Muscle of arm (tissue), 12 donors: Measurements from ENCODE around the gene CLDN3. TPM values are rescaled to one million over a fixed set of nuclear protein-coding genes. Genes with fewer than 3 reads are reported as not detected.
"Not testable (repeated sequence)": the region's sequence is repeated elsewhere in the genome, so short reads cannot be mapped to it uniquely, and the experiment has no call there.

Experiments
- DNase-seq: peaks from one replicate; pipeline ENCODE4 v3.0.0-alpha.2; 2013
- polyA plus RNA-seq, 12 donors: library from polyadenylated mRNA; unstranded; fragments of 120-200 nt; gene quantifications; one replicate each; pipeline ENCODE4 v1.2.1, GENCODE V29; 2013; ENCODE audit not compliant: insufficient read length in 12 of 12

CLDN3 gene
- polyA plus RNA-seq, 12 donors, result 0.19 to 14.9 (median 0.38) TPM; not detected in 5

DNA sequence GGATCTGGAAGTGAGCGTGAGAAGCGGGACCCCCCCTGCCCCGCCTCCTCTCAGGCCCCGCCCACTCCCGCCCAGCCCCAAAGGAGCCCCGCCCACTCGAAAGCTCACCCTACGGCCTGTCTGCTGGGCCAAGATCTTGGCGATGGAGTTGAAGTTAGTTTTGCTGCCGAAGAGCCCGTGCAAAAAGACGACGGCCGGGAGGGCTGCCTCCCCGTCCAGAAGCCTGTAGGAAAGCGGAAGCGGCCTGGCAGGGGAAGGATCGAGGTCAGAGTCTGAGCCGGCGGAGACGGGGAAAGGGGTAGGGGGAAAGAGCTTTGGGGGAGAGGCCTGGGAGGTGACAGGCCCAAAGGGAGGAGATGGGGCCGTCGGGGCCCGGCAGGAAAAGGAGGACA lies 31.9 kb downstream of the CLDN3 start:
- no peak for DNase-seq

- no peak for DNase-seq
Observed at GRCh38 chr7:73737491-73738219, 32.4 kb downstream of the CLDN3 start.

- no peak for DNase-seq
Observed at GRCh38 chr7:73736885-73737284, 33.2 kb downstream of the CLDN3 start.

DNA sequence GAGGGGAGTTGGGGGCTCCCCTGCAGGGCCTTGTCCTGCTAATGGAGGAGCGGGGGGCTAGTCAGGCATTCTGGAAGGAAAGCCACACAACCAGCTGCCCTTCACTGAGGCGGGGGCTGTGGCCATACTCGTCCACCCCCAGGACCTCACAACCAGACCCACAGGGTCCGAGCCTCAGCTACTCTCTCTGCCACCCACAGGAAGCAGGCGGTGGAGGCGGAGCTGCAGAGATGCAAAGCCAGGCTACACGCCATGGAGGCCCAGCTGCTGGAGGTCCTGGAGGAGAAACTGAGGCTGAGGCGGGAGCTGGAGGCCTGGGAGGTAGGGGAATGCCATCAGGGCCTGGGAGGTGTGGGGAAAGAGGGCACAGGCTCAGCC lies 34.6 kb downstream of the CLDN3 start:
- no peak for DNase-seq

DNA sequence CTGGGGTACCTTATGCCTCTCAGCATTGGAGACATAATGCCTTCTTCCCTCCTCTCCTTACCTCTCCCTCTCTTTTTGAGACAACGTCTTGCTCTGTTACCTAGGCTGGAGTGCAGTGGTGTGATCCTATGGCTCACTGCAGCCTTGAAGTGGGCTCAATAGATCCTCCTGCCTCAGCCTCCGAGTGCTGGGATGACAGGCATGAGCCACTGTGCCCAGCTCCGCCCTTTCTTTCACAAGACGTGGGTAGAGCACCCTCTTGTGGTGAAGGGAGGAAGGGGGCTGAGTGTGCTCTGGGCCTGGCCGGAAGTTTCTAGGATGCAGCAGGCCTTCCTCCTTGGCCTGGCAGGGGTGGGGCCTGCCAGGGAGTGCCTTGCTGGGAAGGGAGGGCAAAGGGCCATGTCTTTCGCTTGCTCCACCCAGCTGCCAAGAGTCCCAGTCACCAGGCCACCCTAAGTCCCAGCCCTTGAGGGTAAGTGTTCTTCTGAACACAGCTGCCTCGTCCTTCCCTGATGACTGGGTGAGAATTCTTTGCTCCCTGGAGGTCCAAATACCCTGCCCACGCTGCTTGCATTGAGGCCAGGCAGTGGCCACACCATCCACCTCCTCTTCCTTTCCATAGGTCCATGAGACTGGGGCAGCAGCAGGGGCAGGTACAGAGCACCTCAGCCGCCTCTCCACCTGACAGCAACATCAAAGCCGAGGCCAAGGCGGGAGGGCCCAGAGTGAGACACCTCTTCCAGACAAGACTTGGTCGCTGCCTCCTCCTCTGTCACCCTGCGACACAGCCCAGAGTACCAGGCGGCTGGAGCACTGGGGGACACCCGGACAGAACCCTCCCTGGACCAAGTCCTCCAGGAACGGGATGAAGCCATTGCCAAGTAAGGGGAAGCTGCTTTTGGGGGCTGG lies 35.2 kb downstream of the CLDN3 start:
- no peak for DNase-seq

DNA sequence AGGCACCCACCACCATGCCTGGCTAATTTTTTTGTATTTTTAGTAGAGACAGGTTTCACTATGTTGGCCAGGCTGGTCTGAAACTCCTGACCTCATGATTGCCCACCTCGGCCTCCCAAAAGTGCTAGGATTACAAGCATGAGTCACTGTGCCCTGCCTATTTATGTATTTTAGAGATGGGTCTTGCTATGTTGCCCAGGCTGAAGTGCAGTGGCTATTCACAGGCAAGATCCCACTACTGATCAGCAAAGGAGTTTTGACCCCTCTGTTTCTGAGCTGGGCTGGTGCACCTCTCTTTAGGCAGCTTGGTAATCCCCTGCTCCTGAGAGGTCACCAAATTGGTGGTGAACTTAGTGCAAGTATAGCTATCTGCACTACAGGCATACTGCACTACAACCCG lies 37.7 kb downstream of the CLDN3 start:
- no peak for DNase-seq

DNA sequence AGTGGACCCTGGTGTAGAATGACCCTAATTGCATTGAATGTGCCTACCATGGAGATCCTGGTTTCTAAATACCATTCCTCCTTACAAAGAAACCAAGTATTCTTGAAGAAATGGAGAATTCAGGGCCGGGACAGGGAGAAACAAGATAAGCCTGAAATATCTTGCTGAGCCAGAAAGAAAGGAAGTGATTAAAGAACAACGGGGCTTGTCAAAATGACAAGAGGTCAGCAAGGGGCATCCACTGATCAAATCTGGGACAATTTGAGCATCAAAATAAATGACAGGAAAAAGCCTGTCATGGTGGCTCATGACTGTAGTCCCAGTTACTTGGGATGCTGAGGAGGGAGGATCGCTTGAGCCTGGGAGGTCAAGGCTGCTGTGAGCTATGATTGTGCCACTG lies 39.6 kb downstream of the CLDN3 start:
- no peak for DNase-seq

DNA sequence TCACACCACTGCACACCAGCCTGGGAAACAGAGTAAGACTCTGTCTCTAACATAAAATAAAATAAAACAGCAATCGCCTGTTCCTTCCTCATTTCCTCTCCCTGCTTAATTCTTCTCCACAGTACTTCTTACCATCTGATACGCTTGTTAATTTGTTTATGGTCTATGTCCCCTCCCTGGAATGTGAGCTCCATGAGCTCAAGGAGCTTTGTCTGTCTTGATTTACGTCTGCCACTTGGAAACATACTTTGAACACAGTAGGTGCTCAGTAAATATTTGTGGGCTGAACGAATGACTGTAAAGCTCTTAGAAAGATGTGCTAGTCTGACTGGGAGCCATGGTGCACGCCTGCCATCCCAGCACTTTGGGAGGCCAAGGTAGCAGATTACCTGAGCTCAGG lies 41.5 kb downstream of the CLDN3 start:
- no peak for DNase-seq

GRCh38 chr7:73727952-73728351 lies 42.1 kb downstream of the CLDN3 start:
- no peak for DNase-seq

DNA sequence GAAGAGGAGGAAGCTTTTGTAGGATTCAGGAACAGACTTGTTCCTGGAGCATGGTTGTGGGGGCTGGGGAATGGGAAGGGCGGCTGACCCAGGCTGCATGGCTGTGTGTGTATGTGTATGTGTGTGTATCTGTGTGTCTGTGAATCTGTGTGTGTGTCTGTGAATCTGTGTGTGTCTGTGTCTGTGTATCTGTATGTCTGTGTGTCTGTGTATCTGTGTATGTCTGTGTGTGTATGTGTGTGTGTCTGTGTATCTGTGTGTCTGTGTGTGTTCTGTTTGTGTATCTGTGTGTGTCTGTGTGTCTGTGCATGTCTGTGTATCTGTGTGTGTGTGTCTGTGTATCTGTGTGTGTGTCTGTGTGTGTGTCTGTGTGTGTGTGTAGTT lies 44.0 kb downstream of the CLDN3 start:
- DNase-seq, result no peak

DNA sequence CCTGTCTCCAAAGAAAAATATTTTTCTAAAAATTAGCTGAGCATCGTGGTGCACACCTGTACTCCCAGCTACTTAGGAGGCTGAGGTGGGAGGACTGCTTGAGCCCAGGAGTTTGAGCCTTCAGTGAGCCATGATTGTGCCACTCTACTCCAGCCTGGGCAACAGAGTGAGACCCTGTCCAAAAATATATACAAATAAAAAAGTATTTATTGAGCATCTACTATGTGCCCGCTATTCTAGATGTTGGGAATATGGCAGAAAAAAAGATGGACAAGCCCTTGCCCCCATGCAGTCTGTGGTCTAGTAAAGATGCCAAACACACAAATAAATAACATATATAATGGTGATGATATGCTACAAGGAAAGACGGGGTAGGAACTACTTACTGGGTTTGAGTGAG lies 46.3 kb downstream of the CLDN3 start:
- DNase-seq, result no peak

DNA sequence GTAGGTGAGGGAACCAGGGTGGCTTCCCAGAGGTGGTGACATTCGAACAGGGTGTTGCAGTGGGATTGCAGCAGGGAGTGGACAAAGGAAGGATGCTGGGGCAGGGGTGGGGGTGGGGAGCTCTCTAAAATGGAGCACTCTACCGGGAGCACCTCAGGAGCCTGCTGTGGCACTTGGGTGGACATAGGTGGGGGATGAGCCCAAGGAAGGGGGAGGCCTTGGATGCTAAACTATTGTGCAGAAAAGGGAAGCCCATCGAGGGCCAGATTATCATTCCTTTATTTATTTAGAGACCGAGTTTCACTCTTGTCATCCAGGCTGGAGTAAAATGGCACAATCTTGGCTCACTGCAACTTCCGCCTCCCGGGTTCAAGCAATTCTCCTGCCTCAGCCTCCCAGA lies 47.3 kb downstream of the CLDN3 start:
- DNase-seq, result no peak

DNA sequence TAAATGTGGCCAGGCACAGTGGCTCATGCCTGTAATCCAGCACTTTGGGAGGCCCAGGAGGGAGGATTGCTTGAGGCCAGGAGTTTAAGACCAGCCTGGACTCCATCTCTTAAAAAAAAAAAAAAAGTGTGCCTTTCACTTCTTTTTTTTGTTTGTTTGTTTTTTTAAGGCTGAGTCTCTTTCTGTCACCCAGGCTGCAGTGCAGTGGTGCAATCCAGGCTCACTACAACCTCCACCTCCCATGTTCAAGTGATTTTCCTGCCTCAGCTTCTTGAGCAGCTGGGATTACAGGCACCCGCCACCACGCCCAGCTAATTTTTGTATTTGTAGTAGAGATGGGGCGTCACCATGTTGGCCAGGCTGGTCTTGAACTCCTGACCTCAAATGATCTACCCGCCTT lies 47.9 kb downstream of the CLDN3 start:
- not testable (repeated sequence) for DNase-seq

DNA sequence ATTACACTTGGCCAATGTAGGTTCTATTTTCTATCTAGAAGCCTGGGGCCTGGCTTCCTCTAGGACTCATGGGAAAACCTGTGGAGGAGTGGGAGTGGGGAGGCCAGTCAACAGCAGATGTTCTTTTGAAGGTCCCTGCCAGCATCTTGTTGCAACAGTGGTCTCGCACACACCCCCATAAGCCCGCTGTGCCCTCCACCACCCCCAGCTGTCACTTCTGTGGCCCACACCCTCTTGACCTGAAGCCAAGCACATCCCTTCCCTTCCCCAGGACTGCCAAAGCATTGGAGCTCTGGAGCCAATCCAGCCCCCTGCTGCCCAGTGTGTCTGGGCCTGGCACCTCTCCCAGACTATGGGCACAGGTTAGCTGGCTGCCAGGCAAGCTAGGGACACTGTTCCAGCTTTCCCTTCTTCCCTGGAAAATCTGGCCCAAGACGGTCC lies 48.7 kb downstream of the CLDN3 start:
- peak; percentile 69 for DNase-seq

- DNase-seq, result not testable (repeated sequence)
Observed at GRCh38 chr7:73720443-73720842, 49.6 kb downstream of the CLDN3 start.

- DNase-seq, result no peak
Observed at GRCh38 chr7:73719806-73720169, 50.3 kb downstream of the CLDN3 start.

Other genes starting within 250 kb of the CLDN3 start
- 10 to 100 TPM in 11 of 12 donors, not detected in 1; 48.5 to 62.8 (median 55.3) TPM for gene BAZ1B, start 248.0 kb downstream of the CLDN3 start, polyA plus RNA-seq
- gene BCL7B, start 212.6 kb downstream of the CLDN3 start, polyA plus RNA-seq, result 10 to 100 TPM in 11 of 12 donors, not detected in 1; 26.7 to 61.0 (median 32.3) TPM
- 10 to 100 TPM in 11 of 12 donors, not detected in 1; 21.6 to 48.7 (median 26.5) TPM for gene TBL2, start 191.7 kb downstream of the CLDN3 start, polyA plus RNA-seq
- 10 to 100 TPM in 1 of 12 donors, 1 to 10 TPM in 1, under 1 TPM in 9, not detected in 1; 0.06 to 27.3 (median 0.28) TPM for gene MLXIPL, start 145.7 kb downstream of the CLDN3 start, polyA plus RNA-seq
- gene VPS37D, start 102.4 kb downstream of the CLDN3 start, polyA plus RNA-seq, result 1 to 10 TPM in 10 of 12 donors, not detected in 2; 1.6 to 4.2 (median 2.2) TPM
- 10 to 100 TPM in 1 of 12 donors, 1 to 10 TPM in 10, not detected in 1; 4.9 to 11.3 (median 6.5) TPM for gene DNAJC30, start 86.8 kb downstream of the CLDN3 start, polyA plus RNA-seq
- gene BUD23, start 86.7 kb downstream of the CLDN3 start, polyA plus RNA-seq, result 10 to 100 TPM in 11 of 12 donors, not detected in 1; 44.7 to 83.4 (median 68.9) TPM
- 10 to 100 TPM in 7 of 12 donors, 1 to 10 TPM in 4, not detected in 1; 6.2 to 13.1 (median 10.7) TPM for gene STX1A, start 50.6 kb downstream of the CLDN3 start, polyA plus RNA-seq
- 10 to 100 TPM in 8 of 12 donors, 1 to 10 TPM in 3, not detected in 1; 8.4 to 47.3 (median 10.5) TPM for gene ABHD11, start 31.5 kb downstream of the CLDN3 start, polyA plus RNA-seq
- 100 to 1,000 TPM in 1 of 12 donors, 10 to 100 TPM in 2, 1 to 10 TPM in 1, under 1 TPM in 7, not detected in 1; 0.30 to 105 (median 0.88) TPM for gene CLDN4, start 60.7 kb upstream of the CLDN3 start, polyA plus RNA-seq
- gene METTL27, start 72.2 kb upstream of the CLDN3 start, polyA plus RNA-seq, result 1 to 10 TPM in 7 of 12 donors, under 1 TPM in 3, not detected in 2; 0.49 to 3.1 (median 1.7) TPM
- gene TMEM270, start 90.9 kb upstream of the CLDN3 start, polyA plus RNA-seq, result not detected